Hepatocyte (in vitro differentiated cells): Measurements from ENCODE around the gene NHEJ1.

Experiments used
- CTCF ChIP-seq: fragments of 200-600 bp; sonication (generic); IDR thresholded peaks from 2 replicates; pipeline ENCODE4 v1.5.1; 2016; ENCODE audit warnings: antibody characterized with exemption, mild to moderate bottlenecking; ENCODE audit not compliant: poor library complexity
- EZH2 ChIP-seq: fragments of 200-600 bp; sonication (generic); IDR thresholded peaks from 2 replicates; pipeline ENCODE4 v1.6.1; 2016; ENCODE audit warnings: antibody characterized with exemption, mild to moderate bottlenecking, borderline replicate concordance
- EZH2phosphoT487 ChIP-seq: fragments of 200-600 bp; sonication (generic); IDR thresholded peaks from one replicate; pipeline ENCODE4 v1.6.1; 2018; ENCODE audit warnings: antibody characterized with exemption, mild to moderate bottlenecking, low read depth, moderate library complexity; ENCODE audit not compliant: unreplicated experiment, severe bottlenecking

GRCh38 chr2:219025637-219026585 is 134.7 kb downstream of the NHEJ1 start:
- TF ChIP-seq CTCF = no peak
- TF ChIP-seq EZH2 = no peak
- no peak for TF ChIP-seq EZH2phosphoT487
